Measurements from ENCODE around the gene OR52B4.

DNA sequence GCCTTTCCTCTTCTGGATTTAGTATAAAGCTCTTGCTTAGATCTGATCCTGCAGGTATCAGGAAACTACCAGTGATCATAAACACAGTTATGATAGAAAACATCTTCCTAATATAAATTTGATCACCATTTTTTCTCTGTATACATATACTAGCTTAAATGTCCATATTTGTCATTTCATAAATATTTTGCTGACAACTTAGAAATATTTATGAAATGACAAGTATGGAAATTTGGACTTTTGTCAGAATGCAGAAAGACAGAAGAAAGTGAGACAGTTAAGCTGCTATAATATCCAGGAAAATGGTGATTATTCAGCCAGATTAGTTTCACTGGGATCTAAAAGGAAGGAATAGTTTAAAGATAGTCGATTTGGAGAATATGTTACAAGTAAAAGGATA is 48.1 kb upstream of the OR52B4 start:
- TF ChIP-seq, protein P1, sequence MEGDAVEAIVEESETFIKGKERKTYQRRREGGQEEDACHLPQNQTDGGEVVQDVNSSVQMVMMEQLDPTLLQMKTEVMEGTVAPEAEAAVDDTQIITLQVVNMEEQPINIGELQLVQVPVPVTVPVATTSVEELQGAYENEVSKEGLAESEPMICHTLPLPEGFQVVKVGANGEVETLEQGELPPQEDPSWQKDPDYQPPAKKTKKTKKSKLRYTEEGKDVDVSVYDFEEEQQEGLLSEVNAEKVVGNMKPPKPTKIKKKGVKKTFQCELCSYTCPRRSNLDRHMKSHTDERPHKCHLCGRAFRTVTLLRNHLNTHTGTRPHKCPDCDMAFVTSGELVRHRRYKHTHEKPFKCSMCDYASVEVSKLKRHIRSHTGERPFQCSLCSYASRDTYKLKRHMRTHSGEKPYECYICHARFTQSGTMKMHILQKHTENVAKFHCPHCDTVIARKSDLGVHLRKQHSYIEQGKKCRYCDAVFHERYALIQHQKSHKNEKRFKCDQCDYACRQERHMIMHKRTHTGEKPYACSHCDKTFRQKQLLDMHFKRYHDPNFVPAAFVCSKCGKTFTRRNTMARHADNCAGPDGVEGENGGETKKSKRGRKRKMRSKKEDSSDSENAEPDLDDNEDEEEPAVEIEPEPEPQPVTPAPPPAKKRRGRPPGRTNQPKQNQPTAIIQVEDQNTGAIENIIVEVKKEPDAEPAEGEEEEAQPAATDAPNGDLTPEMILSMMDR (IDR thresholded peaks at IDR 0.05; ENCODE audit: low read depth, low read length, poor library complexity, severe bottlenecking), result no peak
- TF ChIP-seq EZH2phosphoT487 (IDR thresholded peaks at IDR 0.05; ENCODE audit: borderline replicate concordance, low read length), result no peak

Data from DOHH2 (cell line).